T1000 (cell line): ENCODE measurements around the gene IQGAP1.
"Not testable (repeated sequence)": the region's sequence is repeated elsewhere in the genome, so short reads cannot be mapped to it uniquely, and the experiment has no call there.

Source experiments
- DNase-seq: peaks from one replicate; lab custom pipeline; 2025; ENCODE audit warnings: mixed read lengths; lab: John Stamatoyannopoulos, UW

Gene IQGAP1

GRCh38 chr15:90483012-90483307, 94.9 kb downstream of the IQGAP1 start:
- no peak for DNase-seq

- no peak for DNase-seq
Measured at GRCh38 chr15:90483637-90484036, 95.6 kb downstream of the IQGAP1 start.

- no peak for DNase-seq
Measured at GRCh38 chr15:90487186-90487585, 99.1 kb downstream of the IQGAP1 start.

GRCh38 chr15:90489514-90489913, 101.5 kb downstream of the IQGAP1 start:
- DNase-seq: no peak

- no peak for DNase-seq
Measured at GRCh38 chr15:90489944-90490343, 101.9 kb downstream of the IQGAP1 start.

GRCh38 chr15:90493647-90494046, 105.6 kb downstream of the IQGAP1 start:
- no peak for DNase-seq

GRCh38 chr15:90495067-90495466, 107.0 kb downstream of the IQGAP1 start:
- no peak for DNase-seq

- no peak for DNase-seq
Measured at GRCh38 chr15:90496791-90497190, 108.7 kb downstream of the IQGAP1 start.

- DNase-seq: no peak
Measured at GRCh38 chr15:90497376-90497775, 109.3 kb downstream of the IQGAP1 start.

GRCh38 chr15:90497912-90498311, 109.9 kb downstream of the IQGAP1 start:
- no peak for DNase-seq

- no peak for DNase-seq
Measured at GRCh38 chr15:90500171-90500570, 112.1 kb downstream of the IQGAP1 start.

- no peak for DNase-seq
Measured at GRCh38 chr15:90501898-90502297, 113.9 kb downstream of the IQGAP1 start.

- not testable (repeated sequence) for DNase-seq
Measured at GRCh38 chr15:90510781-90511180, 122.7 kb downstream of the IQGAP1 start.

- not testable (repeated sequence) for DNase-seq
Measured at GRCh38 chr15:90511211-90511618, 123.2 kb downstream of the IQGAP1 start.

GRCh38 chr15:90512276-90512675, 124.2 kb downstream of the IQGAP1 start:
- DNase-seq: no peak

GRCh38 chr15:90512981-90513380, 124.9 kb downstream of the IQGAP1 start:
- no peak for DNase-seq

GRCh38 chr15:90513448-90513847, 125.4 kb downstream of the IQGAP1 start:
- no peak for DNase-seq

- not testable (repeated sequence) for DNase-seq
Measured at GRCh38 chr15:90513893-90514292, 125.9 kb downstream of the IQGAP1 start.

GRCh38 chr15:90519688-90520087, 131.6 kb downstream of the IQGAP1 start:
- DNase-seq: no peak

GRCh38 chr15:90520365-90520764, 132.3 kb downstream of the IQGAP1 start:
- no peak for DNase-seq

- DNase-seq: no peak
Measured at GRCh38 chr15:90523373-90523772, 135.3 kb downstream of the IQGAP1 start.

GRCh38 chr15:90524018-90524803, 136.2 kb downstream of the IQGAP1 start:
- not testable (repeated sequence) for DNase-seq

GRCh38 chr15:90529011-90529370, 140.9 kb downstream of the IQGAP1 start:
- DNase-seq: no peak
